Mononuclear cell (primary cell): ENCODE measurements around the gene PPP2R5C. TPM values are rescaled to one million over a fixed set of nuclear protein-coding genes. Genes with fewer than 3 reads are reported as not detected.

Experiments used
- H3K27me3 ChIP-seq: 2 replicates; pipeline ENCODE4 v1.6.0; 2011; ENCODE audit warnings: low read length, control low read depth; ENCODE audit not compliant: insufficient read depth
- H3K4me1 ChIP-seq: 2 replicates; pipeline ENCODE4 v1.5.1; 2011; ENCODE audit warnings: mild to moderate bottlenecking, low read length, control low read depth; ENCODE audit not compliant: insufficient read depth
- H3K4me3 ChIP-seq: 2 replicates; pipeline ENCODE4 v1.5.1; 2011; ENCODE audit warnings: mild to moderate bottlenecking, low read length, moderate library complexity
- H3K9me3 ChIP-seq: 2 replicates; pipeline ENCODE4 v1.5.1; 2011; ENCODE audit warnings: low read depth, mild to moderate bottlenecking, control low read depth, low read length
- total RNA-seq: library from RNA; depleted of rRNA; stranded (reverse); fragments of >200 nt; gene quantifications from one replicate; pipeline ENCODE4 v1.2.3, GENCODE V29; 2012

PPP2R5C gene
- total RNA-seq, 1 donor = 466 TPM

DNA sequence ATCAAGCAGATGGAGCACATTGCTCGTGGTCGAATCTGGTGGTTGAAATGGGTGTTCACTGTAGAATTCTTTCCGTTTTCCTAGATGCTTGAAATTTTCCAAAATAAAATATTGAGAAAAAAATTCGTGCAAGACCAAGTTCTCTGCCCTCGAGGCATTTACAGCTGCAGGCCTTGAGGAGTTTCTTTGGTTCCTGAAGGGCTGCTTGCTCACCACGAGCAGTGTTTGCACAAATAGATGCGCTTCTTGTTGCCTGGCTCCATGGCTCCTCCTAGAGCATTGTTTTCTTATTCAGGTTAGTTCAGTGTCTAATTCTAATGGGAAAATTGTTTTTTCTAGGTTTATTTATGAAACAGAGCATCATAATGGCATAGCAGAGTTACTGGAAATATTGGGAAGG, 128.4 kb downstream of the PPP2R5C start:
- H3K4me3 ChIP-seq = no peak overlapping the region
- no peaks in the 10 kb centered on the region for H3K27me3 ChIP-seq
- H3K9me3 ChIP-seq = no peaks in the 10 kb centered on the region
- H3K4me1 ChIP-seq = no peaks in the 10 kb centered on the region

DNA sequence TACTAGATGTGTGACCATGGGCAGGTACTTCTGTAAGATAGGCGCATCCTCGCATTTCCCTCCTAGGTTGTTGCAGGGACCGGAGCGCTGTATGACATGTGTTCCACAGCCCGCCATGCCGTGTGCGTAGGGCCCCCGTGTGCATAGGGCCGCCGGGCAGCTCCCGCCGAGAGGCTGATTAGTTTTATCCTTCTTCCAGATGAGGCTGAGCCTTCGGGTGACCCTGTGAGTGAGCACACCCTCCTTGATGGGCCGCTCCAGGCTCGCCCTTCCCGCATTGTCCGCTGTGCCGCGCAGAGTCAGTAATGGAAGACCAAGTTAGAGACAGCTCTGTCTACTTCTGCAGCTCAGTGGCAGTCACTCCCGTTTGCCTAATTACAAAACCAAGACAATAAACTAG, 130.0 kb downstream of the PPP2R5C start:
- Histone ChIP-seq H3K9me3 (no peaks in the 10 kb centered on the region), H3K27me3 (no peaks in the 10 kb centered on the region), H3K4me3 (no peak overlapping the region), H3K4me1 (no peaks in the 10 kb centered on the region)

DNA sequence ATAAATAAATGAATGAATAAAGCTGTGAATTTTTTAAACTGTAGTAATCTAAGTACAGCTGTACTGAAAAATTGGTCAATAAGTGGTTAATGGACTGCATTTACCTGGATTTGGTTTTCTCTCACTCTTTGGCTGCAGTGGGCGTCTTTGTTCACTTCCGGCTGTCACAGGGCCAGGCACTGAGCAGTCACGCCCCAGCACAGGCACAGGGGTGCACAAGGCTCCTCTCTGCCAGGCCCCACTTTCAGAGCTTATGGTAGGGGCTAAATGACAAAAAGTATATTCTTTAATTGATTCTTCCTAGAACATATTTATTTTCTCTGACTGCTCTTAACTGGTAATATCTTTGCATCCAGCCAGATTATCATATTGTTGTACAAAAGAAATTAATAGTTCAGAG, 132.2 kb downstream of the PPP2R5C start:
- Histone ChIP-seq H3K27me3 (no peaks in the 10 kb centered on the region), H3K9me3 (no peaks in the 10 kb centered on the region), H3K4me3 (no peak overlapping the region)

DNA sequence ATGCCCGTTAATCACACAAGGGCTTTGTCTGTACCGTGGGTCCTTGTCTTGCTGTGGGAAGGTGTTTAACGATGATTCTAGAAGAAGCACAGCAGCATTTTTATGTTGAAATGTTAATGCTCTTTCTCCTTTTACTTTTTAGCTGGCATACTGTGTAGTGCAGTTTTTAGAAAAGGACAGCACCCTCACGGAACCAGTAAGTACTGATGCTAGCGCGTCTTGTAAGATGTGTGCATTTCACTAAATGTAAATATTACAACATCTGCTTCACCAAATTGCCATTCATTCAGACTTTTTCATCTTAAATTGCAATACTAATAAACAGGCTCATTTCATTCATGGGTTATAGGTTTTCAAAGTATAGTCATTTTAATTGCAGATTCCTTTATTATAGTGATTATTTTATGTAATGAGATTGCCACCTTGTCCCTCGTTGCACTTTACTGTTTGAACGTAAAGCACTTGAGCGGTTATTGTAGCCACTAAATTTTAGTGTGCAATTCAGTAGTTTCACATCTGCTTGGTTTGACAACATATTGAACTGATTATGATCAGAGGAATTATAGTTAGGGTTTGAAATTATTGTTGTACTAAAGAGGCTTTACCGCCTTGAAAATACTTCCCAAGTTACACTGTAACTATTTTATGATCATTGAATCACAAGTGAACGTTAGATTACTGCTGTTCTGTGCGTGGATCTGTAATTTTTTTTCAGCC, 133.0 kb downstream of the PPP2R5C start:
- Histone ChIP-seq H3K4me3 (no peak overlapping the region), H3K9me3 (no peaks in the 10 kb centered on the region), H3K4me1 (no peaks in the 10 kb centered on the region), H3K27me3 (no peaks in the 10 kb centered on the region)

More for the DNA sequence above, 132.2 kb downstream of the PPP2R5C start:
- no peaks in the 10 kb centered on the region for H3K4me1 ChIP-seq

DNA sequence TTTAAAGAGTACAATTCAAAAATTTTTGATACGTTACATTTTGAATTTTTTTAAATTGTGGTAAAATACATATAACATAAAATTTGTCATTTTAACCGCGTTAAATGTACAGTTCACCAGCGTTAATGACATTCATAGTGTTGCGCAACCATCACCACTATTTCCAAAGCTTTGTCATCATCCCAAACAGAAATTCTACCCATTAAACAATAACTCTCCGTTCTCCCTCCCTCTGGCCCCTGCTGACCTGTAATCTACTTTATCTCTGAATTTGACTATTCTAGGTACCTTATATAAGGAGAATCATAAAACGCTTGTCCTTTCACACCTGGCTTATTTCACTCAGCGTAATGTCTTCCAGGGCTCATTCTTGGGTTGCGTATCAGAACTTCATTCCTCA, 133.7 kb downstream of the PPP2R5C start:
- Histone ChIP-seq H3K27me3 (no peaks in the 10 kb centered on the region), H3K9me3 (no peaks in the 10 kb centered on the region), H3K4me1 (no peaks in the 10 kb centered on the region), H3K4me3 (no peak overlapping the region)

DNA sequence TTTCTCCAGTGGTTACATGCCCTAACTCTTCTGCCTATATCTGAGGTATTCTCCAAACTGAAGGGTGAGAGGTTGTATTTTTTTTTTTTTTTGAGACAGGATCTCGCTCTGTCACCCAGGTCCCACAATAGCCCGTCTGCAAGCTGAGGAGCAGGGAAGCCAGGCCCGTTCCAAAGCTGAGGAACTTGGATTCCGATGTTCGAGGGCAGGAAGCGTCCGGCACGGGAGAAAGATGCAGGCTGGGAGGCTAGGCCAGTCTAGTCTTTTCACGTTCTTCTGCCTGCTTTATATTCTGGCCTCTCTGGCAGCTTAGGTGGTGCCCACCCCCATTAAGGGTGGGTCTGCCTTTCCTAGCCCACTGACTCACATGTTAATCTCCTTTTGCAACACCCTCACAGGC, 135.8 kb downstream of the PPP2R5C start:
- H3K4me3 ChIP-seq = no peak overlapping the region
- H3K4me1 ChIP-seq = no peaks in the 10 kb centered on the region

DNA sequence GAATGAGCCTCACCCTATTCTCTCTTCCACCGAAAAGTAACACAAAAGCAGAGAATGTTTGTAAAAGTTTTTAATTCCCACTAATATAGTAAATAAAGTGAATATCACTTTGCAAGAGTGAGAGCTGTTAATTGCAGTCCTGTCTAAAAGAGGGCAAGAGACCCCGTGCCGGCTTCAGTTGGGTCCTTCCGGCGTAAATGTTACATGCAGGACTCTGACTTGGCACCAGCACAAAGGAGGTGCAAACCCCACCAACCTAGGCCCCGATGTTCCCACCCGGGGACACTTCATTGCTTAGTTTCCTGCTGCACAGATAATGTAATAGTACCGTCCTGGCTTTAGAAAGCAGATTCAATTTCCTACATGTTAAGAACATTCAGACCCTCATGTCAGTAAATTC, 136.9 kb downstream of the PPP2R5C start:
- Histone ChIP-seq H3K9me3 (no peaks in the 10 kb centered on the region), H3K27me3 (no peaks in the 10 kb centered on the region), H3K4me3 (no peak overlapping the region), H3K4me1 (no peaks in the 10 kb centered on the region)

More for the DNA sequence above, 135.8 kb downstream of the PPP2R5C start:
- Histone ChIP-seq H3K27me3 (no peaks in the 10 kb centered on the region), H3K9me3 (no peaks in the 10 kb centered on the region)

DNA sequence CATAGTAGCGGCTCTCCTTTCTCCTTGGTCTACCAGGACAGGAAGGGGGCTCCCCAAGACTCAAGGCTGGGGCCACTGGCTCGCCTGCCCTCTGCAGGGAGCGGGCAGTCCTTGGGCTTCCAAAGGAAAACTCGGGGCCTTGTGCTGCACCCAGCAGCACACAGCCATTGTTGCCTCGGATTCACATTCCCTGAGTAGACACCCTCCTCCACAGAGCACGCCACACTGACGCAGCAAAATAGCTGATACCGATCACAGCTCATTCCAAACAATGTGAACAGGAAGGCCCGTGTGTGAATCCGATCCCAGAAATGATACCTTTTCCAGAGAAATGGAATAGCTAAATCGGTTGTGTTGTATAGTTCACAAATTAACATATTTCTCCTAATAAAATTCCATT, 137.8 kb downstream of the PPP2R5C start:
- H3K9me3 ChIP-seq = no peaks in the 10 kb centered on the region
- no peaks in the 10 kb centered on the region for H3K4me1 ChIP-seq
- H3K27me3 ChIP-seq = no peaks in the 10 kb centered on the region
- H3K4me3 ChIP-seq = no peak overlapping the region

DNA sequence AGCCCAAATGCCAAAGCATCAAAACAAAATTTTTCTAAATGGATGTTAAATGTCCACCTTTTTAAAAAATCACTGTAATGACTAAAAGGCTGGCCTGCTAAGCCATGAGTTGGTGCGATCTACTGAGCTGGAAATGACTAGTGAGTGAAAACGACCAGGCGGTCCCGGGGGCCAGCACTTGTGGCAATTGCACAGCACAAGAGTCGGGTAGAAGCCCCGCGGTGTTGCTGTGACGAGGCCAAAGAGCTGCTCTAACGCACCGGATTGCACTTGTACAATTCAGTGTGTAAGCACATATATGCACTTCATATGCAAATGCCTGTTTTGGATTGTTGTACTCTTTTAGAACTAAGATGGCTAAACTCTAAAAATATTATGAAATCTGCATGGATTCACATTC, 138.7 kb downstream of the PPP2R5C start:
- Histone ChIP-seq H3K4me3 (no peak overlapping the region), H3K27me3 (no peaks in the 10 kb centered on the region), H3K9me3 (no peaks in the 10 kb centered on the region), H3K4me1 (no peaks in the 10 kb centered on the region)

DNA sequence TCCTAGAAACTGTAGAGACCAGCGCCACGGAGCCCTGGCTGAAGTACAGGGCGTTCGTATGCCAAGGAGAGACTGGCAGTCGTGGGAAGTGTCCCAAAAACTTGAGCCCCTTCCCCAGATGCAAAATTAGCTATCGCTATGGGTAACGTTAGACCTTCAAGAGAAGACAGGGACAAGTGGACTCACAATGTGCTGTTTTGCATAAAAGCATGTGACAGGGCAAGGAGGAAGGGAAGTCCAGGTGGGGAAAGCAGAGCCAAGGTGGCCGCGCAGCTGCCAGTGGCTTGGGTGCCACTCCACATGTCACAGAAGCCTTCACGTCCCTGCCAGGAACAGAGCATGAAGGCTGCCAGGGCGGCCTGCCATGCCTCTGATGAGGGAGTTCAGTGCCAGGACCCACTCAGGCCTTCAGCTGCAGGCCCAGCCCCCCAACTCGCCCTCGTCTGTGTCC, 141.6 kb downstream of the PPP2R5C start:
- H3K4me1 ChIP-seq = no peaks in the 10 kb centered on the region
- H3K4me3 ChIP-seq = no peak overlapping the region
- no peaks in the 10 kb centered on the region for H3K9me3 ChIP-seq
- H3K27me3 ChIP-seq = no peaks in the 10 kb centered on the region

DNA sequence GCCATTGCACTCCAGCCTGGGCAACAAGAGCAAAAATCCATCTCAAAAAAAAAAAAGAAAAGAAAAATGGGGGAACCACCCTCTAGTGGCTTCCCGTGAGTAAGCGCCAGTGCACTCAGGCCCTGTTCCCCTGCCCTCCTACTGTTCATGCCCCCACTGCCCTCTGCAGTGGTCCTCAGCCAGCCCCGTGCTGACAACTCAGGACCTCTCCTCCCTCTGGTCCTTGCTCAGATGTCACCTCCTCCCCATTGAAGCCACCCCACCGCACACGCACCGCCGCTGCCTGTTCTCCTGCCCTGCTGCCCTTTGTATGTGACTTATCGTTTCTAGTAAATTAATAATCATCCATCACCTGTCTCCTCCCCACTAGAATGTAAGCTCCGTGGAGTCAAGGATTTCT, 144.1 kb downstream of the PPP2R5C start:
- Histone ChIP-seq H3K27me3 (no peaks in the 10 kb centered on the region), H3K4me1 (no peaks in the 10 kb centered on the region), H3K4me3 (no peak overlapping the region), H3K9me3 (no peaks in the 10 kb centered on the region)

DNA sequence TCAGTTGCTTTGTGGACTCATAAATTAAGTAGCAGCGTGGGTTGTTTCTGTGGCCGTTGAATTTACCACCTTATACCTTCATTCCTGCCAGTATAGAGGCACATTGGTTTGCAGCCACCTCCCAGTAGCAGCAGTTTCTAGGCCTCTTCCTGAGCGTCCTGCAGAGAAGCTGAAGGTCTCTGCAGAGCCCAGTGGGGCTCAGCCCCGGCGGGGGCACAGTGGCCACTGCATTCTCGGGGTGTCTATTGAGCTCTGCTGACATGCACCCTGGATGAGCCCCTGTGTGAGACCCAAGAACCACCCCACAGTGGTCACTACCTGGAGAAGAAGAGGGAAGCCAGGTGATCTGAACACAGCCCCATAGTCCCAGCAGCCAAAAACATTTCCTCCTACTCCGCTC, 145.1 kb downstream of the PPP2R5C start:
- Histone ChIP-seq H3K27me3 (no peaks in the 10 kb centered on the region), H3K9me3 (no peaks in the 10 kb centered on the region), H3K4me1 (no peaks in the 10 kb centered on the region), H3K4me3 (no peak overlapping the region)

DNA sequence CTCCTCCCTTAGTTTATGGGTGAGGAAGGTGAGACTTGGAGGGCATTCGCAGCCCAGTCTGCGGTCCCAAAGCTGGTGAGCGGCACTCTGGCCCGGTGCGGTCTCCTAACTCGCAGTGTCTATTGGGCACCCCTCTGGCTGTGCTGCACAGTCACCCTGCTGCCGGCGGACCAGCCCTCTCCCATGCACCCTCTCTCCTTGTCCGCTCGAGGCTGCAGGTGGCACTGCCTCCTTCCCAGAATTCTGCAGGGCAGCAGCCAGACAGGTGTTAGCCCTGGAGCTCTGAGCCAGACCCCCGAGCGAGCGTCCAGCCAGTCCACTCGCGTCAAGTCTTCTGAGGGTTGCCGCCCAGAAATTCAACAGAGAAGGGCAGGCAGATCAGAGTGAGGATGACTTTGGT, 146.1 kb downstream of the PPP2R5C start:
- Histone ChIP-seq H3K27me3 (no peaks in the 10 kb centered on the region), H3K4me3 (no peak overlapping the region), H3K4me1 (no peaks in the 10 kb centered on the region), H3K9me3 (no peaks in the 10 kb centered on the region)

DNA sequence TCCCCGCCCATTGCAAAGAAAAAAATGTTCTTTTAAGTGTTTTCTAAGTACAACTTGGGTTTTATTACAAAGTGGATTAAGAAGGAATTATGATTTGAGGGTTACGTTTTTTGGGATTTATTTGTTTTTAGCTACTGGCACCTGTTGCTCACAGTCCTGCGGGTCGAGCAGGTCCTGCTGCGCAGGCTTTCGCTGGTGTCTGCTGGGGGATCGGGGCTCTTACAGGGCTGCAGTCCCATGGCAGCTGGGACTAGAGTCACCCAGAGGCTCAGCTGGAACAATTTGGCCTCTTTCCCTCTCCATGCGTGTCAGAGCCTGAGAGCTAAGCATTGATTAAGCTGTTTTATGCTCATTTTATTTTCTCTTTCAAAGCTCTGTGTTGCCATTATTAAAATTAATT, 147.3 kb downstream of the PPP2R5C start:
- Histone ChIP-seq H3K4me1 (no peaks in the 10 kb centered on the region), H3K4me3 (no peak overlapping the region), H3K27me3 (no peaks in the 10 kb centered on the region), H3K9me3 (no peaks in the 10 kb centered on the region)

DNA sequence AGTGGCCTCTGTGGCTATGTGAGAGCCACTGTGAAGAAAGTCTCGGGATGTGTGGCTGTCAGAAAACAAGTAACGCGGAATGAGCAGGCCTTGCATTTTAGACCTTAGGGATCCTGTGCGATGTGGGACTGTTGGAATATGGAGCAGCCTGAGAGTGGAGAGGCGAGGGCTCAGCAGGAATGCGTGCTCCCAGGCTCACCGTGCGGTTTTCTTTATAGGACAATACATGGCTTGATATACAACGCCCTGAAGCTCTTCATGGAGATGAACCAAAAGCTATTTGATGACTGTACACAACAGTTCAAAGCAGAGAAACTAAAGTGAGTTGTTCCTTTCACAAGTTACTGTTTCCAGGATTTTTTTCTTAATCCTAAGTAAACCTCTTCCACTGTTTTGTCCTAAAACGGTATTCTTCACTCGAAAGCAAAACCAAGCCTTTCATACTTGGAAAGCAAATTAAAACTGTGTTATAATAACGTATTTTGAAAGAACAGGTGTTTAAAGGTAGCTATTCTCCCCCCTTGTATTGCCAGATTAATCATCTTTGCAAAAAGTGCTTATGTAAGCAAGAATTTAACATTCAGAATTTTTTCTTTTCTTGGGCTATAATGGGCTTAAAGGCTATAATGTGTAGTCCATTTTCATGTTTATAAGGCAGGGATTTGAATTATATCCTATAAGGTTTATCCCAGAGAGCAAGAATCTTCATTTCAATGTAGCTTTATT, 148.0 kb downstream of the PPP2R5C start:
- Histone ChIP-seq H3K27me3 (no peaks in the 10 kb centered on the region), H3K4me1 (no peaks in the 10 kb centered on the region), H3K9me3 (no peaks in the 10 kb centered on the region), H3K4me3 (no peak overlapping the region)

DNA sequence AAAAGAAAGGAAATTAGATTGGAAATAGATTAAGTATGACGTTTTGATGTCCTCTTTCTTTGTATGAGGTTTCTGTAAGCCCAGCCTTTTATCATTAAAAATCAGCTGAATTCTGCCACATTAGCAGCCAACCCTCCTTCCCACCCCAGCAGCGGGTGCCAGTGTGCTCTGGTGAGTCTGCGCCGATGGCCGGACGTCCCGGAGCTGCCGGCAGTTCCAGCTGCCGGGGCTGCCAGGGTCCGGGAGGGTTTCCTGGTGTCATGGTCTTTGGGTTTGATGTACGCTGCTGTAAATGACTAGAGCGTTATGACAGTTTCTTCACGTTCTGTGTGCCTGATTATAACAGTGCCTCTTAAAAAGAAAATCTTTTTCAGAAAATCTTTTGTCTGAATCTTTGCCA, 151.3 kb downstream of the PPP2R5C start:
- Histone ChIP-seq H3K27me3 (no peaks in the 10 kb centered on the region), H3K4me1 (no peaks in the 10 kb centered on the region), H3K4me3 (no peak overlapping the region), H3K9me3 (no peaks in the 10 kb centered on the region)
